ENCODE measurements around the gene CD109. TPM values are rescaled to one million over a fixed set of nuclear protein-coding genes. Genes with fewer than 3 reads are reported as not detected.
A peak's percentile ranks its signal among the peaks of the same experiment; 100 is the strongest.

The CD109 gene
- total RNA-seq (1 to 10 TPM in 3 of 6 donors, under 1 TPM in 3; 0.24 to 2.6 (median 0.99) TPM), polyA plus RNA-seq (under 1 TPM; 0.23 to 0.26 TPM)

GRCh38 chr6:73695619-73696421 is at the start of gene CD109:
TSS of gene CD109 (plus strand) at chr6:73696203. CDS start at chr6:73696216, 13 bp downstream.
- Histone ChIP-seq H3K27me3 (peaks cover 0 to 22% (median 0%) of the 10 kb centered on the region in 4 donors), H3K36me3 (no peaks in the 10 kb centered on the region), H3K4me1 (no peaks in the 10 kb centered on the region), H3K27ac (peak within 1 kb of the TSS in 1 of 4 donors; percentile 42), H3K4me3 (peak within 1 kb of the TSS; percentile 12 to 57 (median 28)), H3K9me3 (no peaks in the 10 kb centered on the region)
- ATAC-seq = peak; percentile 35 to 76 (median 71)
- 8 to 9% methylated on average over 53 to 61 of the region's 61 CpGs for WGBS, 2 donors
- peak in 4 of 6 donors; percentile 11 to 65 (median 39) for DNase-seq
- FAIRE-seq = no peak
- intact Hi-C loops (cut with DNase I) = no loop called here
- no peak for TF ChIP-seq CTCF (IDR thresholded peaks at IDR 0.05)

GRCh38 chr6:73648166-73648565 is 47.8 kb upstream of the CD109 start:
- DNase-seq (no peak), ATAC-seq (no peak), FAIRE-seq (no peak)
- H3K4me3 ChIP-seq = no peak overlapping the region
- no peaks in the 10 kb centered on the region for H3K27me3 ChIP-seq
- peaks cover 0 to 12% (median 0%) of the 10 kb centered on the region in 3 donors for H3K4me1 ChIP-seq
- H3K36me3 ChIP-seq = no peaks in the 10 kb centered on the region
- H3K9me3 ChIP-seq = no peaks in the 10 kb centered on the region
- H3K27ac ChIP-seq = no peak overlapping the region
- TF ChIP-seq CTCF (IDR thresholded peaks at IDR 0.05) = no peak
- intact Hi-C loops (cut with DNase I) = no loop called here

- Histone ChIP-seq H3K4me1 (peaks cover 0 to 12% (median 0%) of the 10 kb centered on the region in 3 donors), H3K27ac (no peak overlapping the region), H3K36me3 (no peaks in the 10 kb centered on the region), H3K4me3 (no peak overlapping the region), H3K27me3 (no peaks in the 10 kb centered on the region), H3K9me3 (no peaks in the 10 kb centered on the region)
- intact Hi-C loops (cut with DNase I) = no loop called here
- 60 to 62% methylated on average over 4 of the region's 4 CpGs for WGBS, 2 donors
- DNase-seq (no peak), FAIRE-seq (no peak), ATAC-seq (no peak)
- TF ChIP-seq CTCF (IDR thresholded peaks at IDR 0.05) = no peak
Observed at GRCh38 chr6:73649783-73650182, 46.2 kb upstream of the CD109 start.

- Histone ChIP-seq H3K4me3 (peak overlapping the region; percentile 86 to 100 (median 98)), H3K9me3 (no peaks in the 10 kb centered on the region), H3K27me3 (no peaks in the 10 kb centered on the region), H3K27ac (peak overlapping the region; percentile 87 to 98 (median 94)), H3K4me1 (peaks cover 0 to 12% (median 0%) of the 10 kb centered on the region in 3 donors), H3K36me3 (no peaks in the 10 kb centered on the region)
- TF ChIP-seq CTCF (IDR thresholded peaks at IDR 0.05) = peak in 2 of 4 donors; percentile 15 to 16
- WGBS, 2 donors = 1% methylated on average over 29 to 32 of the region's 32 CpGs
- FAIRE-seq (no peak), ATAC-seq (peak; percentile 51 to 69 (median 62)), DNase-seq (peak in 5 of 6 donors; percentile 49 to 74 (median 50))
- intact Hi-C loops (cut with DNase I) = no loop called here
Observed at GRCh38 chr6:73652637-73653570, 43.1 kb upstream of the CD109 start.

All from pancreas (tissue), 10 donors.